ENCODE data around the gene TNFAIP1.
"Not testable (repeated sequence)": the region's sequence is repeated elsewhere in the genome, so short reads cannot be mapped to it uniquely, and the experiment has no call there.

The TNFAIP1 gene

DNA sequence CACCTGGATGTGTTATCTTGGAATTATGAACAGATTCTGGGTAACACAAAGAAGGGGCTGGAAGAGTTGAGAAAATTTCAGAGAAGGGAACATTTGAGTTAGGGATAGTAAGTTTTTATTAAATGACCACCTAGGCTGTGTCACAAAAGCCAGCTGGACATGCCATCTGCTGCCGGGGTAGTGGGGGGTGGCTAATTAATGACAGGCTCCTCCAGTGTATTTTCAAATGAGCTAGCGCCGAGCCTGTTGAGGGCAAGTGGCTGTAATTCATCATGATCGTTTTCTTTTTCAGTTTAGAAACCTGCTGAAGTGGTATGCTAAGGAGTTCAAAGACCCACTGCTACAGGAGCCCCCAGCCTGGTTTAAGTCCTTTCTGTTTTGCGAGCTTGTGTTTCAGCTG lies 10.3 kb upstream of the TNFAIP1 start:
- DNase-seq (ENCODE audit: low spot score): no peak

DNA sequence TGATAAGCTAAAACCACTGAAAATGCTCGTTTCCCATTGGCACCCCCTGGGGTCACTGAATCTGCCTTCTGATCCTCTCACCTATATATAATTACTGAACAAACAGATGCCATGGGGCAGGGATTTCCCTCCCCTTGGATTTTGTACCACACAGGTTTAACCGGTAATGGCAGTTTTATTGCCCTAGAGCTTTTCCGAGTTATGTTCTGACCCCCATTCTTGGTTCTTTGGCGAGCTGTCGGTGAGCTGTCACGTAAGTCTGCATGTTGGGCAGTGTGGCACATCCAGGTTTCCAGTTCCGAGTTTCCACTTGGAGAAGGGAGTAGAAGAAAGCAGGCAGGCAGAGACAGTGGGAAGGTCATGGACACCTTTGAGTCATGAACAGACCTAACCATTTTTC lies 9.4 kb upstream of the TNFAIP1 start:
- no peak for DNase-seq (ENCODE audit: low spot score)

DNA sequence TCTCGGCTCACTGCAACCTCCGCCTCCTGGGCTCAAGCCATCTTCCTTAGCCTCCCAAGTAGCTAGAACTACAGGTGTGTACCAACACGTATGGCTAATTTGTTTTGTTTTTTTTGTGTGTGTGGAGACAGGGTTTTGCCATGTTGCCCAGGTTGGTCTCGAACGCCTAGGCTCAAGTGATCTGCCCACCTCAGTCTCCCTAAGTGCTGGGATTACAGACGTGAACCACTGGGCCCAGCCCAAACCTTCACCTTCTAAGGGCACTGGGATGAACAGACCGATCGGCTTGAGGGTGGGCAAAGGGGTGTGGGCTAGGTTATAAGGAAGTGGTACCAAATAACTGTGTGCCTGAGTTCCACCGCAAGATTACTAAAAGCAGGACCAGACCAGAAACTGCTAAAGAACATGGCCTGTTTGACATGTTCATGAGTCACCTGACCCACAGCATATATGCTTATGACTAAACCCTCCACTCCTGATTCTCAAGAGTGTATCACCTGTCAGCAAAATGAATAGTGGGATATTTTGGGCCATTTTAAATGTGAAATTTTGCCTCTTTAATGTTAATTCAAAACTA lies 8.4 kb upstream of the TNFAIP1 start:
- DNase-seq (ENCODE audit: low spot score): no peak

DNA sequence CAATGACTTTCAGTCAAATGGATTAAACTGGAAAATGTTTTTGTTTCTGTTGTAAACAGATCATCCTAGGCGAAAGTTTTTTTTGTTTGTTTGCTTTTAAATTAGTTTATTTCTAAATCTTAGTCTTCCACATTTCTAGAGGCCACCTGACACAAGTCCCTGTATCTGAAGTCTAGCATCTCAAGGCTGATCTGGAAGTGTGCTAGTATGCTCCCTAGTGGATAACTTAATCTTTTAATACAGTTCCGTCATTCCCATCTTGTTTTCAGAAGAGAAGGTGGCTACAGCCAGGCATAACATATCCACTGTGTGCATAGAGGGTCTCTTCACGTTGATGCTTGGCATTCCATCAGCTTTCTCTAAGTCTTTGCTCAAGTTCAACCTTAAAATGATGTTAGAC lies 7.9 kb upstream of the TNFAIP1 start:
- no peak for DNase-seq (ENCODE audit: low spot score)

DNA sequence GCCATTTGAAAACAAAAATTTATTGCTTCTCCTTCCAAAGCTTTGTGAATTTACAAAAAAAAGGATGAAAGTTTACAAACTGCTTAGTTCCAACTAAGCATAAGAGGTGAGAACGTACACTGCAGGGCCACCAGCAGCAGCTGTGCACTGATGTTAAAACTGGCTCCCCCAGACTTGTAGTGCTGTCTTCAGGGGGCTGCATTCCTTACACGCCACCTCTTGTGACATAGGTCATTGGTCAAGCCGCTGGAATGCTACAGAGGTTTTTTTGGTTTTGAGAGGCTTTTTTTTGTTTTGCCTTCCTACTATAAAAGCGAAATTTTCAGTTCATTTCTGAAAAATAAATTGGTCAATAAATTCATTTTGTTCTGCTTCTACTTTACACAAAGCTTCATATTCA lies 7.2 kb upstream of the TNFAIP1 start:
- DNase-seq (ENCODE audit: low spot score): no peak

DNA sequence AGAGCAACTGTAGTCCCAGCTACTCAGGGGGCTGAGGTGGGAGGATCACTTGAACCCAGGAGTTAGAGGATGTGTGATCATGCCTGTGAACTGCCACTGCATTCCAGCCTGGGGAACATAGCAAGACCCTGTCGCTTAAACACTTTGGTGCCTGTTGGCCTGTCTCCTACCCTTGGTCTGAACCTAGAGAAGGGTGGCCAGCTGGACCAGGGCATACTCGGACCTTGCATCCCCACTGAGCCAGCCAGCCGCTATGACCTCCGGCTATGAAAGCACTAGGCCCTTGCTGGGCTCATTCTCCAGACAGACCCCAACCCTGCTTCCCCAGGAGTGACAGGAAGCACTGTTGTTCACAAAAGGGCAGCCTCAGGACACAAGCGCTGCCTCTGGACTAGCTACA lies 4.9 kb upstream of the TNFAIP1 start:
- no peak for DNase-seq (ENCODE audit: low spot score)

DNA sequence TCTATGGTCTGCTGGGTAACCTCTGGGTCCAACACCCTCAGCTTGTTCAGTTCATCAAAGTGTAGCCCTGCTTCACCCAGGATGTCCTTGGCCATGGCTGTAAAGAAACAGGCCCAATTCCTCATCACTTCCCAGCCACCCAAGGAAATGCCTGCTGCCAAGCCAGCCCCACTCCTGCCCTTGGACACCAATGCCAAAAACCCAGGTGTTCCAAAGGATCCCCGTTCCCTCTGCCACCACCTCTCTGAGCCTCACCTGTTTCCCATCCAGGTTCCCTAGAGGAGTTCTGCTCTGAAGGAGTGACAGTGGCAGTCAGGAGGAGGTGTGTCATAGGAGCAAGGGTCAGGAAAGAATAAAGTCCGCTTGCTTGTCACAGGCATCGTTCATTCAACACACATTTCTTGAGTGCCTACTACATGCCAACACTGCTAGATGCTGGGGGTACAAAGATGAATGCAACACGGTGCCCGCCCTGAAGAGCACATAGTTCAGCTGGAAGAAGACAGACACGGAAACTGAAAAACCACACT lies 3.6 kb upstream of the TNFAIP1 start:
- no peak for DNase-seq (ENCODE audit: low spot score)

DNA sequence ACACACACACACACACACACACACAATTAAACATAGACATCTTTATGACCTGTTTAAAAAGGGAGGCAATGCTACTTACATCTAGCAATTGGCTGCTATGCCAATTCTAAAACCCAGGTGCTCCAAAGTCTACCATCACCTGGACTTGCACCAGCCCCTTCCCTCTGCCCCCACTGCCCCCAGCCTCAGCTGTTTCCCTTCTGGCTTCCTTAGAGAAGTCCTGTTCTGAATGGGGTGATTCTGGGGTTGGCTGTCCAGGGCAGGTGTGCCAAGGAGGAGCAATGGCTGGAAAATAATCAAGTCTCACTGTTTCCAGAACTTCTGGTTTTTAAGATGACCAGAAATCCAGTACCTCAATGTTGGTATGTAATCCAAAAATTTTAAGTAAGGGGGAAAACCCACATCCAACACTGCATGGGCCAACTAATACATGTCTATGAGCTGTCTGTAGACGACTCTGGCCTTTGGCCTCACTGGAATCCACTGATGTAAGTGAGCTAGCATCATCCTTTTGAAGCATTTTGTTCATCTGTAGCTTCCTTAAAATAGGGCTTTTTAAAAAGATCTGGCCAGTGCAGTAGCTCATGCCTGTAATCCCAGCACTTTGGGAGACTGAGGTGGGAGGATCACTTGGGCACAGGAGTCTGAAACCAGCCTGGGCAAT lies 2.3 kb upstream of the TNFAIP1 start:
- DNase-seq (ENCODE audit: low spot score): no peak

DNA sequence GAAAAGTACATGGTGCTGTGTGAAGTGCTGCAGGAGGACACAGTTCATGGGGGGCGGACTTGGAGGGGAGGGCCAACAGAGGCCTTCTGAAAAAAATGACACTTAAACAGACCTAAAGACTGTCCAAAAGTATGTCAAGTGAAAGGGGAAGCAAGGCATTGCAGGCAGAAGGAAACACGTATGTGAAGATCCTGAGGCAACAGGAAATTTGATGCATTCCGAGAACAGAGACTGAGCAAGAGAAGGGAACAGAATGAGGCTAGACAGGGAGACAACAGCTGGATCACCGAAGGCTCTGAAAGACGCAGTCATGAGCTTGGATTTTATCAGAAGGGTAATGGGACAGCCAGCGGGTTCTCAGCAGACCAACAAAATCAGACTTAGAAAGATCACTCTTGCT lies 1.4 kb upstream of the TNFAIP1 start:
- DNase-seq (ENCODE audit: low spot score): no peak

DNA sequence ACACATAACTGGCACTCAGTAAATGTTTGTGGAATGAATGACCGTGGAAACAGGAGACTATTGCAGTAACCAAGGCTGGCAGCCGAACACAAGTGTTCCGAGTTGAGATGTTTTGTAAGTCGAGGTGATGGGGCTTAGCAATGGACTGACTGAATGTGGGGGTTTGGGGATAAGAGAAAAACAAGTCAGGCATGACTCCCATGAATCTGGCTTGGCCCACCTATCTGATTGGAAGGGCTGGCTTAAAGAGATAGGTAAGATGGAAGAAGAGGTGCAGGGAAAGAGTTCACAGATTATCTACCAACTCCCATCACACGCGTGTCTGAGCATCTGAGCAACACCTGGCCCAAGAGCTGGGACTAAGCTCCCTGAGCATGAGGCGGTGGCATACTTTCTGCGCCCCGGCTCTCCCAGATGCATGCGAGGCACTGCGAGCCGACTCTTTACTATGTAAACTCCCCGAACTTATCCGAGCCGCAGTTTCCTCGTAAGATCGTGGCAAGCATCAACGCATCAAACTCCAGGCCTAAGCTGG lies 828 bp upstream of the TNFAIP1 start:
- no peak for DNase-seq (ENCODE audit: low spot score)

DNA sequence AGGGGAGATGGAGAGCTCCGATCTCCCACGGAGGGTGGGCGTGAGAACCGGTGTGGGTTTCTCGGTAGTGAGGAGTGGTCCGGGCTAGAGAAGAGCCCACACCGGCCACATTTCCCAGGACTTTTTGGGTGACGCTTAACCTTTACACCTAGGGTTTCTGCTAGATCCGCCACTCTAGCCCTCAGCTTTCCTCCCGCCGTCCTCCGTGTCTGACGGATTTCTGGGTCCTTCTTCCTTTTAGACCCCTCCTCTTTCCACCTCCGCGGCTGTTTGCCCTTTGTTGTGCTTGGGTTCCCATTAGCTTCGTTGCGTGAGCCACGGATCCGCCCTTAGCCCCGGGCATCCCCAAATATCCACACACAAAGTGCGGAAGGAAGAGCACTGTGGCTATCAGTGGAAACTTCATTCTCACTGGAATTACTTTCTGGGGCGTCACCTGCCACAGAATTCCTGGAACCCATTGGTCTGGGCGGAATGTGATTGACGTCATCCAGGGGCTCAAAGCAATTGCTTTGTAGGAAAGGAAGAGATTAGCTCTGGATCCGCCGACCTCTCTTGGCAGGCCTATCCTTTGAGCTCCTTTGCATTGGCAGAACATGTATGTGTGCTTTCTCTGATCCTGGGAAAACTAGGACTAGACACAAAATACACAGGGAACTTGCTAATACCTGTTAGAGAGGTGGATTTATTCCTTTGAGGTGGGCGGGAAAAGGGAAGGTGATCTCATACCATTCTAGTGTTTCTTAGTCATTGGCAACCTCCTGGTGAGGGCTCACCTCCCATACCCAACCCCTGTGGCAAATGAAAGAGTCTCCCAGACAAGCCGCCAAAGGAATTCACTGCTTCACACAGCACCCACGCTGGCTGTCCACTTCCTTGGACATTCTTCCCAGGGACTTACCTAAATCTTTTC lies 654 bp downstream of the TNFAIP1 start:
- DNase-seq (ENCODE audit: low spot score): peak; percentile 58

DNA sequence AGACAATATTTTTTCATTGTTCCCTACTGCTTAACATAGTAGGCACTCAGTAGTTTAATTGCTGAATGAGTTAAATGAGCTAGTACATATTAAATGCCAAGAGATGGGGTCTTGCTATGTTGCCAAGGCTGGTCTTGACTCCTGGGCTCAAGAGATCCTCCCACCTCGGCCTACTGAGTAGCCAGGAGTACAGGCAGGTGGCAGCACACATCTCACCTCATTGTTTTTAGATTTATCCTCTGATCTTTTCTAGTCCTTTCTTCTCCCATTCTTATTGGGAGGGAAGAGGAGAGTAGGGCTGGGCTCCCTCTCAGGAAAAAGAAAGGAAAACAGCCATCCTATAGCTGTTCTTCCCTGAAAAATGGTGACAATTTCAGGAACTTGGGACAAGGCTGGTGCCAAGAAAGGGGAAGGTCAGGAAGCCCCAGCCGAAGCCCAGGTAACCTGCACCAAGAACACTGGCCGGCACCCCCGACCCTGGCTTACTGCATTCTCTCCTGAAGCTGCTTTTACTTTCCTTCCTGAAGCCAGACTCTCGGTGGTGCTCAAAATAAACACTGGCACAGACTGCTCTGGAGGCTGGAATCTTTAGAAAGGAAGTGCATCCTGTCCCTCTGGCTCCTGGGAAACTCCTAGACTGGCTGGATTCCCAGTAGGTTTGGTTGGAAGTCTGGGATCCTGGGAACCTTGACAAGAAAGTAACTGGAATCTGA lies 2.7 kb downstream of the TNFAIP1 start:
- no peak for DNase-seq (ENCODE audit: low spot score)

DNA sequence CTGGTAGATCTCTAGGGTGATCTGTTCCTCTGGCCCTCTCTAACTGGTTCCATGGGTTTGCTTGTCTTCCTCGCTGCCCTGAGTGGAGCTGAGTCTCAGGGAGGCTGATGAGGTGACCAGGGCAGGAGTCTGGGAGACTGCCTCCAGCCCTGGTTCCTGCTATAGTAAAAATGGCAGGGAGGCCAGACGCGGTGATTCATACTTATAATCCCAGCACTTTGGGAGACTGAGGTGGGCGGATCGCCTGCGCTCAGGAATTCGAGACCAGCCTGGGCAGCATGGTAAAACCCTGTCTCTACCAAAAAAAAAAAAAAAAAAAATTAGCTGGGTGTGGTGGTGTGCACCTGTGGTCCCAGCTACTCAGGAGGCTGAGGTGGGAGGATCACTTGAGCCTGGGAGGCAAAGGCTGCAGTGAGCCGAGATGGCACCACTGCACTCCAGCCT lies 3.2 kb downstream of the TNFAIP1 start:
- not testable (repeated sequence) for DNase-seq (ENCODE audit: low spot score)

DNA sequence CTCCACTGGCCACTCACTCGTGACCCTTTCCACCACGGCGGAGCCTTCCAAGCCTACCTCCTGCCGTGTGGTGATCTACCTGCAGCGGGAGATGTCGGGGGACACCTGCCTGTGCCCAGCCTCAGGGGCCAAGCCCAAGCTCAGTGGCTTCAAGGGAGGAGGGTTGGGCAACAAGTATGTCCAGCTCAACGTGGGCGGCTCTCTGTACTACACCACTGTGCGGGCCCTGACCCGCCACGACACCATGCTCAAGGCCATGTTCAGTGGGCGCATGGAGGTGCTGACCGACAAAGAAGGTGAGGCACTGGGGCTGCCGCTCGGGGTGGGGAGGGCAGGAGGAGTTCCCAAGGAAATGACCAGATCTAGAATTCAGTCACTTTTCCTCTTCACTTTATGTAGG lies 3.9 kb downstream of the TNFAIP1 start:
- DNase-seq (ENCODE audit: low spot score): no peak

DNA sequence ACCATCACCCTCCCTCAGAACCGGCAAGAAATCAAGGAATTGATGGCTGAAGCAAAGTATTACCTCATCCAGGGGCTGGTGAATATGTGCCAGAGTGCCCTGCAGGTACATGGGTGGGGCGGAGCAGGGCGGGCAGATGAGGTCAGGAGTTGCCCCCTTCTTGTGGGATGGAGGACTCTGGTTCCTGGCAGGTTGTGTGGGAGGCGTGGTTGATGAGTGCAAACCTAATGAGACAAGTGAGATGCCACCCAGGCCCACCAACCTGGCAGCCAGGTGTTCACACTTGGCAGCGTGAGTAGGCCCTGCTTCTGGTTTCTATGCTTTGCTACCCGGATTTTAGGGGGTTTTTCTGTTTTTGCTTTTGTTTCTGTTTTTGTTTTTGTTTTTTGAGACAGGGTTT lies 4.8 kb downstream of the TNFAIP1 start:
- DNase-seq (ENCODE audit: low spot score): no peak

DNA sequence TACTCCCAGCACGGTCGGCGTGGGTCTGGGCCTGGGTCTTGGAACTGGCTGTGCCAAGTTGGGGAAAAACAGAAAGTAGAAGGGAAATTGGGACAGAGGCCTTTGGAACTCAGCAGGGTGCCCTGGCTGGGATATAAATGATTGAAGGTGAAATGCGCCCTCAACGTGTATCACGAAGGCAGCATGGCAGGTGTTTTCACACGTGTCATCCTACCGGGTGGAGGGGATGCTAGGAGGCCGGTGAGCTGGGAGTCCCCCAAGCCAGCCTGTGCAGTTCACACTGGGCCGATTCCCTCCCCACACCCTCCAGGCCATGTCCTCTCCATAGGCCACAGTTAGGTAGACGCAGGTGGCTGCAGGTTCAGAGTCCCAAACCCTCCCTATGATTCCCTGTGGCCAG lies 6.0 kb downstream of the TNFAIP1 start:
- no peak for DNase-seq (ENCODE audit: low spot score)

DNA sequence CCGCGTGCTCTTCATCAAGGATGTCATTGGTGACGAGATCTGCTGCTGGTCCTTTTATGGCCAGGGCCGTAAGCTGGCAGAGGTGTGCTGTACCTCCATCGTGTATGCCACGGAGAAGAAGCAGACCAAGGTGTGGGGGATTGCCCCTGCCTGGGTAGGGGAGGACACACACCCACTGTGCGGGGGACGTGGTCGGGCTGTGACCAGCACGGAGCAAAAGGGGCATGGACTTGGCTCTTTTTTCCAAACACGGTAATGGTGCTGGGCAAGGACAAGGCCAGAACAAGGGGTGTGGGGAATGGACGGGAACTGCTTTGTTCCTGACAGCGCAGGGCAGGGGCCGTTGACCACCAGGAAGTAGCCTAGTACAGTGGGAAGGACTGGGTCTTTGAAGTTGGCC lies 6.8 kb downstream of the TNFAIP1 start:
- no peak for DNase-seq (ENCODE audit: low spot score)

DNA sequence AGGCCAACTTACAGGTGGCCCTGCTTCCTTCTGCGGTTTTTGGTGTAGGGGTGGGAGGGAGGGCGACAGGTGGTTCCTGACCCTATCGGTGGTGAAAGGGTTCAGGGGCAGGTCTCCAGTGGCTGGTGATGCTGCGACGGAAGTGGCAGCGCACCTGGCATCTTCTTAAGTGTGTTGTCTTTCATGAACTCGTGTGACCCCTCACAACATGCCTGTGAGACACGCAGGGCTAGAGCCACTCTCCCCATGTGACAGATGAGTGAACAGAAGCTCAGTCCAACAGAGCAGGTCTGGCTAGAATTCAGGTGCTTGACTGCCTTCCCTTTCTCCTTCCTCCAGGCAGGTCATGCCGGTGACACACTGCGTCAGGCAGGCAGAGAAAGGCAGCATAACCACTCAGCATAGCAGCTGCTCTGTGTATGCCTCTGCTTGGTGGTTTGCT lies 8.0 kb downstream of the TNFAIP1 start:
- no peak for DNase-seq (ENCODE audit: low spot score)

DNA sequence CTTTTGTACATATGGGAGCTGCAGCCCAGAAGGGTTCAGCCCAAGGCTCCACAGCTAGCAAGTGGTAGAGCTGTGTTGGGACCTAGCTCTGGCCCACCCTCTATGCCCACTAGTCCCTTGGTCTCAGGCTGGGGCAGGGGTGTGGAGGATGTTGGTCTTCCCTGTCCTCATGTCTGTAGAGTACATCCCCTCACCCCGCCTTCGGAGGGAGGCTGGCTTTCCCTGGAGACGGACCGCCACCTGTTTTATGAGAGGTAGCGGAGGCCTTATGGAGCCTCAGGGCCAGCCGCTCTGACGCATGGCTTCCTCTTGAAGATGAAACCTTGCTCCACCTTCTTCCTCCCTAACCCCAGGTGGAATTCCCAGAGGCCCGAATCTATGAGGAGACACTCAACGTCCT lies 8.4 kb downstream of the TNFAIP1 start:
- no peak for DNase-seq (ENCODE audit: low spot score)

DNA sequence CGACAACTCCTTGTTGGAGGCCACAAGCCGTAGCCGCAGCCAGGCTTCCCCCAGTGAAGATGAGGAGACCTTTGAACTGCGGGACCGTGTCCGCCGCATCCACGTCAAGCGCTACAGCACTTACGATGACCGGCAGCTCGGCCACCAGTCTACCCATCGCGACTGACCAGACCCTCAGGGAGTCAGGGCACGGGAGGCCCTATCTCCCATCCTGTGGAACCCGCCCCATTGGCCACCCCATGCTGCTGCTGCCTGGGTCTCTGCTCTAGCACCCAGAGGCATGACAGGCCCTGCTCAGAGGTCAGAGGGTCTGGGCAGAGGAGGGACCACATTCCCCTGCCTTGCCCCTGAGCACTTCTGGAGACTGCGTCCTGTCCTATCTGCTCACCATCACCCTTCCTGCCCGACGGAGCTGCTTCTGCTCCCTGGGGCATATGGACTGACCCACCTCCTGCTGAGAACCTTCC lies 8.9 kb downstream of the TNFAIP1 start:
- no peak for DNase-seq (ENCODE audit: low spot score)

DNA sequence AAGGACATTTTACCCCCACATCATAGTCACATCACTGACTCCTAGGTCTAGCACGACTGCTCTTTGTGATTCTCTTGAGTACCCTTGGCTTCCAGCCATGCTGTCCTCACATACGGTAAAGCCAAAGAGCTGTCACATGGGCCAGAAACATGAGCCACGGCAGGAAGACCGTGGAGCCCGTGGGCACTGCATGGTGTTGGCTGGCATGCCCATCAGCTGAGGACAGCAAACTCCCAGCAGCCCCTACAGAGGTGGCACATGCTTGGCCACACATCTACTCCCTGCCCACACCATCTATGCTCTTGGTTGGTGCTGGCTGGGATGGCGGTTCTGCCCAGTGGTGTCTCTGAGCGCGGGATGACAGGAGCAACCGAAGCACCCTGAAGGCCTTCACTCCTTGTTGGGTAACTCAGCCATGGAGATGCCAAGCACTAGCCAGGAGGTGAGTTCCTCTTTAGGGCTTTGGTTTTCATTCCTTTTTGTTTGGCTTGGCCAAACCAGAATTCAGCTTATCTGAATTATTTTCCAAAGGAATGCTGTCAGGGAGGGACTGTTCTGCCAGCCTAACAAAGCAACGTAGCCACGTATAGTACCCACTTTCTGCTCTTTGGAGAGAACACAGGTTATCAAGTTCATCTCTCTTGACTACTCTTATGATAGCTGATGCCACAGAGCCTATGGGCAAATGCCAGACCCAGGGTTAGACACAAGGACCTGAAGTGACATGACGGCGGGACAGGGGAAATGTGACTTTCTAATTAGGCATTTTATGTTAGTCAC lies 10.0 kb downstream of the TNFAIP1 start:
- no peak for DNase-seq (ENCODE audit: low spot score)

Data from HuH-7.5 (cell line).